Spleen (tissue), 7 donors: ENCODE results near the gene AAK1.

ENCODE experiments used
- CTCF ChIP-seq, 11 experiments: fragments of 200-600 bp in 7 of 11; fragments of 450-650 bp in 4 of 11; sonication (generic) in 4 of 11; IDR thresholded peaks in 8 of 11; conservative IDR thresholded peaks in 3 of 11; 1 replicate in 7 of 11; 2 replicates in 4 of 11; pipeline versions ENCODE4 v1.4.0 to v1.8.0; 2016 to 2021; ENCODE audit warnings: antibody characterized with exemption in 11 of 11, inconsistent platforms in 4 of 11, mild to moderate bottlenecking in 1 of 11
- POLR2AphosphoS5 ChIP-seq, 3 donors: sonication (generic); formaldehyde crosslinking; IDR thresholded peaks; one replicate each; pipeline ENCODE4 v1.5.1; 2017; ENCODE audit warnings: antibody characterized with exemption in 3 of 3
- donor health status: DM: no; HTN: no; CAD: no; lungs with moderate emphysema.
- donor health status: DM: no; HTN: no; CAD: no.
- donor health status: DM: no; HTN: no; CAD: no.

GRCh38 chr2:69512446-69512845 is 131.1 kb downstream of the AAK1 start:
- TF ChIP-seq CTCF (IDR thresholded peaks at IDR 0.05 in 8 of 11, conservative IDR thresholded peaks at IDR 0.05 in 3 of 11), result no peak
- no peak for TF ChIP-seq POLR2AphosphoS5 (IDR thresholded peaks at IDR 0.05)
